Chondrocyte (in vitro differentiated cells): ENCODE measurements around the gene IQCE. TPM values are rescaled to one million over a fixed set of nuclear protein-coding genes. Genes with fewer than 3 reads are reported as not detected.

ENCODE experiments used
- DNase-seq: peaks from one replicate; pipeline ENCODE4 v3.0.0; 2021; ENCODE audit warnings: mixed read lengths, low spot score
- H3K27ac Mint-ChIP-seq: one replicate; pipeline ENCODE4 v1.8.0; 2021; ENCODE audit warnings: mild to moderate bottlenecking, moderate library complexity, mixed read lengths; ENCODE audit not compliant: unreplicated experiment
- H3K27me3 Mint-ChIP-seq: 2 replicates; pipeline ENCODE4 v1.8.0; 2021; ENCODE audit warnings: low read depth, mixed read lengths
- H3K36me3 Mint-ChIP-seq: 2 replicates; pipeline ENCODE4 v1.8.0; 2021; ENCODE audit warnings: low read depth, mixed read lengths
- H3K4me1 Mint-ChIP-seq: 2 replicates; pipeline ENCODE4 v1.8.0; 2021; ENCODE audit warnings: low read depth, mild to moderate bottlenecking, mixed read lengths
- H3K4me3 Mint-ChIP-seq: one replicate; pipeline ENCODE4 v1.8.0; 2021; ENCODE audit warnings: mild to moderate bottlenecking, moderate library complexity, mixed read lengths; ENCODE audit not compliant: unreplicated experiment
- H3K9me3 Mint-ChIP-seq: 2 replicates; pipeline ENCODE4 v1.8.0; 2021; ENCODE audit warnings: low read depth, mixed read lengths
- total RNA-seq: library from RNA; stranded (reverse); gene quantifications from 3 replicates; pipeline ENCODE4 v1.2.1, GENCODE V29; 2021
- TF ChIP-seq, protein P1 (sequence below): fragments of 200-600 bp; sonication (generic); IDR thresholded peaks from 2 replicates; pipeline ENCODE4 v1.5.0; 2021; ENCODE audit warnings: antibody characterized with exemption, mild to moderate bottlenecking, moderate library complexity

The IQCE gene
- total RNA-seq, 1 donor from 2014 or later = 10.0 TPM

DNA sequence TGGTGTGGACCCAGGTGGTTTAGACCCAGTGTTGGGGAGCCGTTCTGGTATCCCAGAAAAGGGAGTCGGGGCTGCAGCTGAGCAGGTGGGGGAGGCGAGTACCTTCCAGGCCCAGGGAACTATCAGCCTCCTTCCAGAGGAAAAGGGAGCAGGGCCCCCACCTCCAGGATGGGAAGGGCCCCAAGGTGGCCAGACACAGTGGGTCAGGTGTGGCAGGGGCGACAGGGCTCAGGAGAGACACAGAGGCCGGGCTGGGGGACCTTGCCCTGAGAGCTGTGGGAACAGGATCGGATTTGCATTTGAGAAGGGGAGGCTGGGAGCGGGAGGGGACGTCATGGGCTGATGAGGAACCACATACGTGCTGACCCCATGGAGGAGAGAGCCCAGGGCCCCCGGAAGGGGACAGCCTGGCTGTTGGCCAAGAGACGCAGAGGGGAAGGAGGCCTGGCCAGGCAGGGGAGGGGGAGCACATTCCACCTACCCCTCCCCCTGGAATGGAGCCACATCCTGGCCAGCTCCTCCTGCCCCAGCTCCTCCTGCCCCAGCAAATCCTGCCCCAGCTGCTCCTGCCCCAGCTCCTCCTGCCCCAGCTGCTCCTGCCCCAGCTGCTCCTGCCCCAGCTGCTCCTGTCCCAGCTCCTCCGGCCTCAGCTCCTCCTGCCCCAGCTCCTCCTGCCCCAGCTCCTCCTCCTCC is 63.3 kb downstream of the IQCE start:
- Mint-ChIP-seq H3K36me3 (no peaks in the 10 kb centered on the region), H3K27me3 (no peaks in the 10 kb centered on the region), H3K9me3 (no peaks in the 10 kb centered on the region), H3K27ac (peak overlapping the region; percentile 88), H3K4me3 (no peak overlapping the region), H3K4me1 (peaks cover 63% of the 10 kb centered on the region)
- no peak for DNase-seq
- TF ChIP-seq, protein P1, sequence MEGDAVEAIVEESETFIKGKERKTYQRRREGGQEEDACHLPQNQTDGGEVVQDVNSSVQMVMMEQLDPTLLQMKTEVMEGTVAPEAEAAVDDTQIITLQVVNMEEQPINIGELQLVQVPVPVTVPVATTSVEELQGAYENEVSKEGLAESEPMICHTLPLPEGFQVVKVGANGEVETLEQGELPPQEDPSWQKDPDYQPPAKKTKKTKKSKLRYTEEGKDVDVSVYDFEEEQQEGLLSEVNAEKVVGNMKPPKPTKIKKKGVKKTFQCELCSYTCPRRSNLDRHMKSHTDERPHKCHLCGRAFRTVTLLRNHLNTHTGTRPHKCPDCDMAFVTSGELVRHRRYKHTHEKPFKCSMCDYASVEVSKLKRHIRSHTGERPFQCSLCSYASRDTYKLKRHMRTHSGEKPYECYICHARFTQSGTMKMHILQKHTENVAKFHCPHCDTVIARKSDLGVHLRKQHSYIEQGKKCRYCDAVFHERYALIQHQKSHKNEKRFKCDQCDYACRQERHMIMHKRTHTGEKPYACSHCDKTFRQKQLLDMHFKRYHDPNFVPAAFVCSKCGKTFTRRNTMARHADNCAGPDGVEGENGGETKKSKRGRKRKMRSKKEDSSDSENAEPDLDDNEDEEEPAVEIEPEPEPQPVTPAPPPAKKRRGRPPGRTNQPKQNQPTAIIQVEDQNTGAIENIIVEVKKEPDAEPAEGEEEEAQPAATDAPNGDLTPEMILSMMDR = no peak

DNA sequence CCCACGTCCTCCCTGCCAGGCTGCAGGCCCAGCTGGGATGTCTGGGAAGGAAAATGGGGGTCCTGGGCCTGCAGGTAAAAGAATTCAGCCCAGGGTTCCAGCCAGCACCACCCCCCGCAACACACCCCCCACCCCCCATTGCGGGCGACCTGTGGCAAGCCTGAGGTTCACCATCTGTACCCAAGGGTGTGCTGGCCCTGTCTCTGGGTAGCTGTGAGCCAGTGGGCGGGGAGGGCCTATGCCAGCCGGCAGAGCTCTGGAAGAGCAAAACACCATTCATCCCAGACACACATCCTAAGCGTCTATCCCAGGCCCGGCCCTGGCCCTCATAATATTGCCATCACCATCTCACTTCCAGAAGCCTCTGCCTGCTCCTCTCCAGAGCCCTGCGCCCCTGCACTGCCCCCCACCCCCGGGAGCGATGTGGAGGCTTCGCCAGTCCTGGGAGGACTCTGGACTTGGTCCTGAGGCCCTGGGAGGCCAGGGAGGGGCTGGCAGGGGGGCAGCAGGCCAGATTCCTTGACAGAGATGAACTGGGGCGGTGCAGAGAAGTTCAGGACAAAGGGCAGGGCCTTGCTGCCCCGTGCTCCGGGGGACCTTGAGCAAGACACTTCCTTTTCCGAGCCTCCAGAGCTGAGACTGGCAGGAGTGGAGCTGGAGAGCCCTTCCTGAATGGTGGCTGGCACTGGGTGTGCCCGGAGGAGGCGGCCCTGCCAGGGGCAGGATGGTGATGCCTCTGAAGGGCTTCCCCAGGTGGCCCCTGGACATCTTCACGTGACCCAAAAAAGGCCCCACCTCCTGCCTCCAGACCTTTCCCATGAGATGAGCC is 64.3 kb downstream of the IQCE start:
- no peaks in the 10 kb centered on the region for H3K36me3 Mint-ChIP-seq
- no peaks in the 10 kb centered on the region for H3K9me3 Mint-ChIP-seq
- TF ChIP-seq, protein P1 = no peak
- H3K27ac Mint-ChIP-seq = no peak overlapping the region
- H3K4me1 Mint-ChIP-seq = peaks cover 54% of the 10 kb centered on the region
- no peak for DNase-seq
- H3K27me3 Mint-ChIP-seq = no peaks in the 10 kb centered on the region
- H3K4me3 Mint-ChIP-seq = no peak overlapping the region

GRCh38 chr7:2623698-2624014 is 64.9 kb downstream of the IQCE start:
- no peak overlapping the region for H3K27ac Mint-ChIP-seq
- no peaks in the 10 kb centered on the region for H3K27me3 Mint-ChIP-seq
- peaks cover 48% of the 10 kb centered on the region for H3K4me1 Mint-ChIP-seq

DNA sequence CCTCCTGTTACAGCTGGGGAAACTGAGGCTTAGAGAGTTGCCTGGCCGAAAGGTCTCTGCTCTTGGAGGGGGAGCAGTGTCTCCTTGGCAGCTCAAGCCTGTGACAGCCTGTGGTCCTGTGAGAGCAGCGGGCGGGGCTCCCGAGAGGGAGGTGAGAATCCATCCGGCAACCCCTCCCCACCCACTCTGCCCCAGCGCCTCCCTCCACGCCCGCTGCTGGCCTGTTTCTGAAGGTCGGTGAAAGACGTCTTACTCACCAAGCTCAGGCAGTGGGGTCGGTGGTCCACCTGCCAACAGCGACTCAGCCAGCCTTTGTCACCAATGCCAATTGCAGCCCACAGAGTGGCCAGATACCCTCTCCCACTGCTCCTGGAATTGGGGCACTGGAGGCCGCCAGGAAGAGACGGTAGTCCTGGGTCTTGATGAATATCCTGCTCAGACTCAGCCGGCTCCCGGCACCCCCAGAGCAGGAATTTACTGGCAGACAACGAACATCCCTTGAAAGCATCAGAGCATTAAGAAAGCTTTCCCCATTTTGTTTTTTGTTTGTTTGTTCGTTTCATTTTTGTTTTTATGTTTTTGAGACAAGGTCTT is 65.6 kb downstream of the IQCE start:
- Mint-ChIP-seq H3K4me1 (peaks cover 40% of the 10 kb centered on the region), H3K27ac (no peak overlapping the region), H3K4me3 (no peak overlapping the region), H3K27me3 (no peaks in the 10 kb centered on the region), H3K9me3 (no peaks in the 10 kb centered on the region), H3K36me3 (no peaks in the 10 kb centered on the region)
- TF ChIP-seq, protein P1 = no peak
- DNase-seq = no peak

More at GRCh38 chr7:2623698-2624014, 64.9 kb downstream of the IQCE start:
- DNase-seq = no peak
- Mint-ChIP-seq H3K4me3 (no peak overlapping the region), H3K9me3 (no peaks in the 10 kb centered on the region), H3K36me3 (no peaks in the 10 kb centered on the region)
- TF ChIP-seq, protein P1 = no peak

GRCh38 chr7:2626498-2627117 is 67.8 kb downstream of the IQCE start:
- no peaks in the 10 kb centered on the region for H3K36me3 Mint-ChIP-seq
- no peak overlapping the region for H3K27ac Mint-ChIP-seq
- DNase-seq = no peak
- H3K4me1 Mint-ChIP-seq = peaks cover 27% of the 10 kb centered on the region
- no peaks in the 10 kb centered on the region for H3K9me3 Mint-ChIP-seq
- TF ChIP-seq, protein P1 = no peak
- no peaks in the 10 kb centered on the region for H3K27me3 Mint-ChIP-seq
- H3K4me3 Mint-ChIP-seq = no peak overlapping the region
